Amniotic epithelial cell (primary cell): ENCODE results near the gene ATP1A2.
"Not testable (repeated sequence)": the region's sequence is repeated elsewhere in the genome, so short reads cannot be mapped to it uniquely, and the experiment has no call there.

ENCODE experiments used
- DNase-seq: peaks from one replicate; pipeline ENCODE4 v3.0.0-alpha.2; 2010; ENCODE audit warnings: low read depth

The ATP1A2 gene

DNA sequence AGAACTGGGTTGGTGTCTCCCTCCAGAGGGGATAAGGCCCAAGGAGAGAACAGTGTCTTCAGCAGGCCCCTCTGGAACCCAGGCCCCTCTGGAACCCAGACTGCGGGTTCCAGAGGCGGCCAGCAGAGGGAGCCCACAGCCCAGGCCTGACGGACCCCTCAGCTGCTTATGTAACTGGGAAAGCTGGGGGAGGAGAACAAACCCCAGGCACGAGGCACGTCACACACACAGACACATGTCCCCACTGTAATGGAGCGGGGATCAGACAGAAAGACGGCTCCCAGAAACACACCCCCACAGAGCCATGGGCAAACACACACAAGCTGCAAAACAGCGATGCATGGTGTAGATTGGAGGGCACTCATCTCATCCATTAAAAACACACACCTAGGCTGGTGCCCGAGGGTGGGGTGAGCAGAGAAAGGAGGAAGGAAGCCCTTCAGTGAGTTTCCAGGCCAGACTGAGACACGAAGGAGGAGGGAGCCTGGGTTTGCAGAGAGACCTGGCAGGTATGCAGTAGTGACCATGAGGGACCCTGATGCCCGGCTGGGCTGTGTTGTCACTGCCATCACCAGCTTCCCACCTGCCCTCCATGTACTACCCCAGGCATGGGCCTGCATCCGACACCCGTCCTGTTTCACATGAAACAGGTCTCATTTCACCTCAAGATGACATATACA is 14.4 kb upstream of the ATP1A2 start:
- peak; percentile 38 for DNase-seq

DNA sequence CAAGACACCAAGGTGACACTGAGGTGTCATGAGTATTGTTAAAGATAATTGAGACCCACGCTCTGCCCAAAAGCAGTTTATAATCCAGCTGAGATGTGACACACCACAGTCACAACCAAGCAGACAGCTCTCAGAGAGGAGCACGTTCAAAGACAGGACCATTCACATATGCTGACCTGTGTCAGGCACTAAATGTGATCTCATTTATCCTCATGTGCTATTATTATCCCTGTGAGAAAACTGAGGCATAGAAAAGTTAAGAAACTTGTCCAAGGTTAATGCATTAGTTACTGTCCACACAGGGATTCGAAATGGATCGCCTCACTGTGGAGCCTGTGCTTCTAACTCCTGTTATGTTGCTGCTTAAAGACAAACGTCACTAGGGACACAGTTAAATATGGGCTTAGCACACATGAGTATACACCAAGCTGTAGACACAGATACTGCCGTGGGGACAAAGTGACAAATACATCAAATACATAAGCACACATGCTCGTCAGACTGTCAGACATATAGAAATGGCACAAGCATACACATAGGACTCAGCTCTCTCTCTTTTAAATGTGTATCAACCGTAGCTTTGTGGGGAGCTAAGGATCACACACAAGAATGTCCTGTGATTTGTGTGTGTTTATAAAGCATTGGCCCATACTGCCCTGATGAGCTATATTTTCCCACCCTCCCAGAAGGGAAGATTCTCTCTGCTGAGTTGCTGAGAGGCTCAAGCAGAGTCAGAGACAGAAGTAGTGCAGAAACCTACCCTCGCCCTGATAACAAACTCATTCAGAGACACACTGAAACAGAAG is 13.6 kb upstream of the ATP1A2 start:
- DNase-seq, result peak; percentile 27

DNA sequence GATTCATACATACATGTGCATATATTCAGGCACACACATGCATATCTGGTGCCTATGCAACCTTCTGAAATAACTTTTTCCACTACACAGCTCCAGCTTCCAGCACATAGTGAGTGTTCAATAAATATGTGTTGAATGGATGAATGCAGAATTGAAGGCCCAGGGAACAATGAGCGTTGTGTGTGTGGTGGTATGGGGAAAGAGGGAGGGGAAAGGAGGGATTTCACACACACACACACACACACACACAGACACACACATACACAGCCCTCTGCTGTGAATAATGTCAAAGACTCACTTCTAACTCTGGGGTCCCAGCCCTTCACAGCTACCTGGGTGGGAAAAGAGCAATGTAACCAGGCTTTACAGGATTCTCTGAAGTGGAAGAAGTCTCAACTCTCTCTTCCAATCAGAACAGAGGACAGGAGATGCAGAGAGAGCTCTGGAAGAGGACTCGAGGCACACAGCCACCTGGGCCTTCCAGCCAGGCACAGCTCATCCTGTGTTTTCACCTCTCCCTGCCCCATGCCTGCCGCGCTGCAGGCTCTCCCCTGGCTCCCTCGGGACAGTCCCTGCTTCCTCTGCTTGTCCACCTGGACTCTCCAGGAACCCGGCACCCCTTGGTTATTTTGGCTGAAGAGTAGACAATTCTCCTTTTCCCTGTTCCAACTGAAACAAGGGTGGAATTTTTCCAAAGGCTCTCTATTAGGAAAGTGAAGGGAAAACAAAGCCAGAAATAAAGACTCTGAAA is 11.7 kb upstream of the ATP1A2 start:
- no peak for DNase-seq

DNA sequence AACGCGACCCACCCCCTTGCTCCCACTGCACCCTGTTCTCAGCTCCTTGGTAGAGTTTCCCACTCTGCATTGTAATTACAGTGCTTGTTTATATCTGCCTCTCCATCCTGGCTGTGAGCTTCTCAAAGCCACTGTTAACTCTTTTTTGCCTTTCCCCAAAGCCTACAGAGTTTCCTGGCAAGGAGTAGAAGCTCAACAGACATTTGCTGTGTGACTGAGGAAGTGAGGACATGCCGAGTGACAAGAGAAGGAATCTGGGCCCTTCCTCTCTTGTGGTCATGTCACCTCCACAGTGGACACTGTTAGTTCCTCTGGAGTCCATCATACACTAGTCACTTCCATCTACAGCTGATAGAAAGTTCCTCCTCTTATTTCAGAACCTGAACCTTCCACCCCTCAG is 11.1 kb upstream of the ATP1A2 start:
- no peak for DNase-seq

DNA sequence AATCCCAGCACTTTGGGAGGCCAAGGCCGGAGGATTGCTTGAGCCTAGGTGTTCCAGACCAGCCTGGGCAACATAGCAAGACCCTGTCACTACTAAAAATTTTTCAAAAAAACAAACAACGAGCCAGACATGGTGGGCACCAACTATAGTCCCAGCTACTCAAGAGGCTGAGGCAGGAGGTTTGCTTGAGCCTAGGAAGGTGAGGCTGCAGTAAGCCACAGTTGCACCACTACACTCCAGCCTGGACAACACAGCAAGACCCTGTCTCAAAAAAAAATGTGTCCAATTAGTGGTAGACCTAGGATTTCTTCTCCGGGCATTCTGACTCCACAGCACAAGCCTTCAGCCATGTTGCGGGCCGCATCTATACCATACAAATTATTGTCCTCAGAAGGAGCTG is 10.4 kb upstream of the ATP1A2 start:
- no peak for DNase-seq

DNA sequence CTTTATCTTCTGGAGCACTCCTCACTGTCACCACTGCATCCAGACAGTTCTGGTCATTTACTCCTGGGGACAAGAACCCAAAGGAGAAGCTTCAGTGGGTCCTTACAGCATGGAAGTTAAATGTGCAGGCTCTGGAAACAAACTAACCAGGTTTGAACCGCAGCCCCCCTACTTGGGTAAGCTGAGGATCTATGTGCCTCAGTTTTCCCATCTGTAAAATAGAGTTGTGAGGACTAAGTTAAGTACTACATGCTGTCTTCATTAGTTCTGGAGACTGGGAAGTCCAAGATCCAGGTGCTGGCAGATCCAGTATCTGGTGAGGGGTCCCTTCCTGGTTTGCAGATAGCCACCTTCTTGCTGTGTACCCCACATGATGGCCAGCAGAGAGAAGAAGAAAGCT is 8.0 kb upstream of the ATP1A2 start:
- no peak for DNase-seq

DNA sequence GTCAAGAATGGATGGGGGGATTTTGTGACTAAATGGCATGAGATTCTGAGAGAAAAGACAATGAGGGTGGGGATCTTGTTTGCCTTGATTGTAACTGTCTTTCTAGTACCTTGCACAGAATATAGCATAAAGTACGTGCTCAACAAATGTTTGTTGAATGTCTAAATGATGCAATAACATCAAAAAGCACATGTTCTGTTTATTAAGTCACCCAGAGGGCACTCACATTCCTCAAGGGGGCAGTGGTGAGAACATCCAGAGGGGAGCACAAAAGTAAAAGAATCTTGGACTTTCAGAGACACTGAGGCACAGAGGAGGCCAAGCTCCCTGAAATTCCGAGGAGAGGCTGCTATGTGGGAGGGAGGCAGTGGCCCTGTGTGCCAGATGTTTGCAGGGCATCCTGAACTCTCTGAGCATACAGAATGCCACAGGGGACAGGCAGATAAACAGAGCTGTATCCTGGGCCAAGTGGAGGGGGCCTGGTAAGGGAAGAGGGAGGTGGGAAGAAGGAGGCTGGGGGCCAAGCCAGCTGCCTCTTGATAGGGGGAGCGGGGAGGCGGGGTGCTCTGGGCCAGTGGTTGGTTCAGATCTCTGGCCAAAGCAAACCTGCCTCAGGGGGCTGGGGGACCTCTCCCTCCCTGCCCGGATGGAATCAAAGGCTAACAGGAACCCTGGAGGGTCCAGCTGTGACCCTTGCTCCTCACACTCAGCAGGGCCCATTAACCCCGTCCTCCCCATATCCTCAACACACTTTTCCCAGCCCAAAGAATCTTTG is 6.5 kb upstream of the ATP1A2 start:
- peak; percentile 60 for DNase-seq

DNA sequence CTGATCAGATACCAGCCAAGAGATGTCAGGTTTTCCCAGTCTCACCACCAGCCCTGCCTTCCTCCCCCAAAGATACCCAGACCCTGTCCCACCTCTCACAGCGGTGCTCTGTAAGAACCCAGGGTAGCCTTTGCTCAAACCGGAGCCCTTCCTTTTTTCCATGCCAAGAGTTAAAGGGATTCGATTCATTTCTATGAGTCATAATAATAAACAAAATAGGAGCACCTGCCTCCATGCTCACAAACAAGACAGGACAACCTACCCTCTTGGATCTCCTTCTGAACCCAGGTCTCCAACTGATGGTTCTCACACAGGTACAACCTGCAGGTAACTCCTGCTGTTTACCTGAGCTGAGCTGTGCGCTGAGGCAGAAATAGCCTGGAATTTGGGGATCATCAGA is 5.9 kb upstream of the ATP1A2 start:
- no peak for DNase-seq

DNA sequence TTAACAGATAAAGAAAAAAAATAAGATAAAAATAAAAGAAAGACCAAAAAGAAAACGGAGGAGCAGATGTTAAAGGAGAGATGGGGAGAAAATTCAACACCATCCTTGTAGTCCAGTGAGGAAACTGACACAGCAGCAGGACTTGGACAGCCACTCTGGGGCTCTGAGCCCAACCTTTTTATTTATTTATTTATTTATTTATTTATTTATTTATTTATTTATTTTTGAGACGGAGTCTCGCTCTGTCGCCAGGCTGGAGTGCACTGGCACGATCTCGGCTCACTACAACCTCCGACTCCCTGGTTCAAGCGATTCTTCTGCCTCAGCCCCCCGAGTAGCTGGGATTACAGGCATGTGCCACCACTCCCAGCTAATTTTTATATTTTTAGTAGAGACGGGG is 4.1 kb upstream of the ATP1A2 start:
- DNase-seq, result not testable (repeated sequence)

DNA sequence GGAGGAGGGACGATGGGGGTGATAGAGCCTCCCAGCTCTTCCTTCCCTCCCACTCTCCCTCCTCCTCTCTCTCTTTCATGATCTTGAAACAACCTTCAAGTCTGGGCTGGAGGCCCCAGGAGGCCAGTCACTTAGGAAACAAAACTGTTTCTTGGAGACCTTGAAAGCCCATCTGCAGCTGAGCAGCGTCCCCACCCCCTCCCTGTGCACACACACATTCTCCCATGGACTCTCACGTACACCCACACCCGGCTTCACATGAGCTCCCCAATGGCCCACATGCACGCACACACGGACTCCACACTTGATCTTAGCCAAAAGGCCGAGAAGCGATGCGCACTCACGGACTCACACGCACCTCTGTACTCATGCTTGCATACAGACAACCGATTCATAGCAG is 3.2 kb upstream of the ATP1A2 start:
- no peak for DNase-seq

DNA sequence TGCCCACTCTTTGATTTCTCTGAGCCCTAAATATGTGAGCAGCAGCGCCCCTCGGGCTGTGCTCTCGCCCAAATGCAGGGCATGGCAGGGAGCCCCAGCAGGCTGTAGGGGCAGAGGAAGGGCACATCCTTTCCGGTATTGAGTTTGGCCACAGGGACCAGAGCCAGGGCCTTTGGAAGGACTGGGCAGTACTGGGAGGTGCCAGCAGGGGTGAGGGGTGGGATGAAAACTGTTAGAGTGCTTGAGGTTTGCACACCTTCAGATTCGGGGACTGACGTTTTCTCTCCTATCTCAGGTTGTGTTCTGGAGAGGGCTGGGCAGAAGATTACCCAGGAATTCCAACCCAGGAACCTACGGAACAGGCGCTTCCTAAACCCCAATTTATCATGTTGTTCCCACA is 2.2 kb upstream of the ATP1A2 start:
- no peak for DNase-seq

DNA sequence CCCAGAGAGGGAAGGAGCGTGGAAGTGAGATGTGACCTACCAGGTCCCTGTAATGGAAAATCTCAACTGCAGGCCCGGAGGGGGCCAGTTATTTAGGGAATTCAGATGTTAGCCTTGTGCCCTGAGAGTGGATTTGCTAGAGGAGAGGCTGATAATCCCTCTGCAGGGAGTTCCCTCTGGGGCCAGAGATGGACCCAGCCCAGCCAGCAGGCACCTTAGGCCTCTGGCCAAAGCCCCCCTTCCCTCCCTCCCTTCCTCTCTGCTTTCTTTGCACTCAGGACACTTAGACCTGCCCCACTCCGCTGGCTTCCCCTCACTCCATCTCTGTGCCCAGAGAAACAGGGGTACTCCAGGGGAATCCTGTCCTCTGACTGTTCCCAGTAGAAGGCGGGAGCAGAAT is 1.5 kb upstream of the ATP1A2 start:
- no peak for DNase-seq

DNA sequence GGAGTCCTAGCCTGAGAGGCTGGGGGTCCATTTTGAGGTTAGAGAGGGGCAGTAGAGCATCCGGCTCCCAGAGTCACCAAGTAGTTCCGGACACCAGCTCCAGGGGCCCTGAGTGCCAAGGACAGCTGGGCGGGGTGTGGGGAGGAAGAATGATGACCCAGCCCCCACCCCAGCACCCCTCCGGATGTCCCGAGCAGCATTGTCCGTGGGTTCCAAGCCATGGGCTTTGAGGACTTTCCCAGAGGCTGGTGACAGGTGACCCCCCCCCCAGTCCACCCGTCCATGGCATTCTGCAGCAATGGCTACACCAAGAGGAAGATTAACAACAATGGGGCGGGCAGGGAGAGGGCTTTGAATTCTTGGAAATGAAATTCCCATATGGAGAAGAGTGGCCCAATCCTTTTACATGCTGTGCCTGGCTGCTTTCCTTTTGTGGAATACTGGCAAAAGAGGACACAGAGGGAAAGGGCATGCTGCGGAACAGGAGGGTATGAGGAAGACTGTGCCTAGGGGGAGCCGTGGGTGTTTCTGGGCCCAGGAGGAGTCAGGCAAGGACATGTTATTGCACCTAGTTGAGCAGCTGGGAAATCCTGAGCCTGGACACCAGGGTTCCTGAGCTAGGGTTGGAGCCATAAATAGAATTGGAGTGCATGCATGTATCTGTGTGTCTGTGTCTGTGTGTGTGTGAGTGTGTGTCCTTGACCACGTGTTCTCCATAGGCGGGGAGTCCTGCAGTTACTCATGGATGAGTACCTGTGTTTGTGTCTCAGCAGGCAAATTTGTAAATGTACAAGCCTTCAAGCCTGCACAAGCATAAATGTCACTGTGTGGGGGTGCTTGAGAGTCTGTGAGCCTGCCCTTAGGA is 956 bp downstream of the ATP1A2 start:
- peak; percentile 70 for DNase-seq

DNA sequence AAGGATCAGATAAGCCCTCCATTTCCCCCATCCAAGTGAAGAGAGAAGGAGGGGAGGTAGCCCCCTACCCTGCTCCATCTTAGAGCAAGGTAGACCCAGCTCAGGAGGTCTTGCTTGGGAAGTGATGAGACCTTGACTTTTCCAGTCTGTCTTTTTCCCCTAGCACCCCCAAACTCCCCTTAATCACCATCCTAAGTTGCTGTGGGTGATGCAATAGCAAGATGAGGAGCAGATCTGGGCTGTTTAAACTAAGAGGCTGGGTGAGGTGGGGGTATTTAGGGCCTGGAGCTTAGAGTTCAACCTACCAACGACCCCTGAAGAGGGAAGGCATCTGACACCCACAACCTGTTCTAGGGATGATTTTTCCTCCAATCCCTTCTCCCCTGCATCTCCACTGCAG is 1.7 kb downstream of the ATP1A2 start:
- DNase-seq, result no peak

DNA sequence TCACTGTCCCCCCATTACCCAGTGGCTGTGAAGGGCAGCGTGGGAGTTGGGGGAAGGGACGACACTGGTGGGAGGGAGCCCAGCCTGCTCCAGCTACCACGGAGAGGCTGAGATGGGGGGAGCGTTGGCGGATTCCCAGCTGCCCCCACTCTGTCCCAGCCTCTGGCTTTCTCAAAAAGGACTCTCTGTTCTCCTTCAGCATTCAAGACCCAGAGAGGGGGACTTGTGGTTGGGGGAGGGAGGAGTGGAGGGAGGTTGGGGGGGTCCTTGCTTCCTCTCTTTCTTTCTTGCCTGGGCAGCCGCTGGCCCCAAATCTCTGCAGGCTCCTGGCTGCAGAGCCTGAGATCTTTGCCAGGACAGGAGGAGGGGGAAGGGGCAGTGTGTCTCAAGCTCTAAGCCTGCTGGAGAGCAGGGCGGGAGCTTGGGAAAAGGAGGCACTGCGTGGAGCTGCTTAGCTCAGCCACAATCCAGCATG is 2.2 kb downstream of the ATP1A2 start:
- DNase-seq, result peak; percentile 22

DNA sequence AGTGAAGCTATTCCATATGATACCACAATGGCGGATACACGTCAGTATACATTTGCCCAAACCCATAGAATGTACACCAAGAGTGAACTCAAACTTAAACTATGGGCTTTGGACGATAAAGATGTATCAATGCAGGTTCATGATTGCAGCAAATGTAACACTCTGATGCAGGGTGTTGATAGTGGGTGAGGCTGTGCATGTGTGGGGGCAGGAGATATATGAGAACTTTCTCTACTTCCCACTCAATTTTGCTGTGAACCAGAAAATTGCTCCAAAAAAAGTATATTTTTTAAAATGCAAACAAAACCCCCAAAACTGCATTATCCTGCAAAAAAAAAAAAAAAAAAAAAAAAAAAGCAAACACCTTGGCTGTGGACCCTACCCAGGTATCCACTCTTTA is 3.4 kb downstream of the ATP1A2 start:
- no peak for DNase-seq

DNA sequence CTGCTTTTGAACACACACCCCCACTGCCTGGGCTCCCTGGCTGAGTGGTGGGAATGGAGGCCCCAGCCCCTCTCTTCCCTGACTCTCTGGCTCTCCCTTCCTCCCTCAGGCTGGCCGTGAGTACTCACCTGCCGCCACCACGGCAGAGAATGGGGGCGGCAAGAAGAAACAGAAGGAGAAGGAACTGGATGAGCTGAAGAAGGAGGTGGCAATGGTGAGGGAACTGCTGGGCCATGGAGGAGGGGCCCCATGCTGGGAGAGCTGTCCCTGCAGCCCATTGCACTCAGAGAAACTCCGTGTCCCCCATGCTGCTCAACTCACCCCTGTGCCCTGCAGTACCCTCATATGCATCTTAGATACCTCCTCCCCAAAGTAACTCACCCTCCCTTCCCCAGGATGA is 5.2 kb downstream of the ATP1A2 start:
- DNase-seq, result no peak

DNA sequence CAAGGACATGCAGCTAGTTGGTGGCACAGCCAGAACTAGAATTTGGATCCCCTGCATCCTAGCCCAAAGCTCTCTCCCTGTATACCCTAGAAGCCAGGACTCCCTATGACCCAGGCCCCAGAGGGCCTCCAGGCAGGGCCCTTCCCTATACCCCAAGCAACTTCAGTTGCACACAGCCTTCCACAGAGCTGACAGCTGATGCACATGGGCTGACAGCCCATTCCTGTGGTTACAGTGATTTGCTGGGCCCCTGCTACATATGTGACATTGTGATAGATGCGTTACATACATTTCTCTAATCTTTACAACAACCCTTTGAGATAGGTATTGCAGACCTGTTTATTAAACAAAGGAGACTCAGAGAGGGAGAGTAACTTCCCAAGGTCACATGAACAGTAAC is 5.8 kb downstream of the ATP1A2 start:
- no peak for DNase-seq

DNA sequence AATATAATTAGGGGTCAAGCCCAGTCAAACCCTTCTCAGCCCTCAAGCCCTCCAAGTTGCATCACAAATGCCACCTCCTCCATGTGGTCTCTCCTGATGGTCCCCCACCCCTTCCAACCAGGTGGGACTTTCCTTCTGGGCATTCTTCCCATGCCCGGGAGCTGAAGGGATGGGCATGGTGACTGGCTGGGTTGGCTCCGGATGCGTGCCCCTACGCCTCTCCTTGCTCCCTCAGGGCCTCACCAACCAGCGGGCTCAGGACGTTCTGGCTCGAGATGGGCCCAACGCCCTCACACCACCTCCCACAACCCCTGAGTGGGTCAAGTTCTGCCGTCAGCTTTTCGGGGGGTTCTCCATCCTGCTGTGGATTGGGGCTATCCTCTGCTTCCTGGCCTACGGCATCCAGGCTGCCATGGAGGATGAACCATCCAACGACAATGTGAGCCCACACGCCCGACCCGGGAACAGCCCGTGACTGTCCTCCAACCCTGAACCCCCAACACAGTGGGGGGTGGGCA is 7.5 kb downstream of the ATP1A2 start:
- no peak for DNase-seq

DNA sequence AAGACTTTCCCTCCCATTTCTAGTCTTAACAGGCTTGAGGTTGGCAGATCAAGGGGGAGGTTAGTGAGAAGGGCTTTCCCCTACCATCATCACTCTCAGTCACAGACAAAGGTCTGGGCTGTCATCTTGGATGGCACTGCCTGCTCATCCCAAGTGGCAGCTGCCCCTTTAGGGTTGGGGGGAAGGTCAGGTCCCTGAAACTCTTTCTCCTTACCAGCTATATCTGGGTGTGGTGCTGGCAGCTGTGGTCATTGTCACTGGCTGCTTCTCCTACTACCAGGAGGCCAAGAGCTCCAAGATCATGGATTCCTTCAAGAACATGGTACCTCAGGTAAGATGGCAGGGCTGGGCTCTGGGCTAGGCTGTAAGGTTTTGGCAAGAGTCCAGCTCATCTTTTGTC is 8.2 kb downstream of the ATP1A2 start:
- DNase-seq, result no peak
